ENCODE measurements around the gene SPACA5.
"Not testable (repeated sequence)": the region's sequence is repeated elsewhere in the genome, so short reads cannot be mapped to it uniquely, and the experiment has no call there.

SPACA5 gene

DNA sequence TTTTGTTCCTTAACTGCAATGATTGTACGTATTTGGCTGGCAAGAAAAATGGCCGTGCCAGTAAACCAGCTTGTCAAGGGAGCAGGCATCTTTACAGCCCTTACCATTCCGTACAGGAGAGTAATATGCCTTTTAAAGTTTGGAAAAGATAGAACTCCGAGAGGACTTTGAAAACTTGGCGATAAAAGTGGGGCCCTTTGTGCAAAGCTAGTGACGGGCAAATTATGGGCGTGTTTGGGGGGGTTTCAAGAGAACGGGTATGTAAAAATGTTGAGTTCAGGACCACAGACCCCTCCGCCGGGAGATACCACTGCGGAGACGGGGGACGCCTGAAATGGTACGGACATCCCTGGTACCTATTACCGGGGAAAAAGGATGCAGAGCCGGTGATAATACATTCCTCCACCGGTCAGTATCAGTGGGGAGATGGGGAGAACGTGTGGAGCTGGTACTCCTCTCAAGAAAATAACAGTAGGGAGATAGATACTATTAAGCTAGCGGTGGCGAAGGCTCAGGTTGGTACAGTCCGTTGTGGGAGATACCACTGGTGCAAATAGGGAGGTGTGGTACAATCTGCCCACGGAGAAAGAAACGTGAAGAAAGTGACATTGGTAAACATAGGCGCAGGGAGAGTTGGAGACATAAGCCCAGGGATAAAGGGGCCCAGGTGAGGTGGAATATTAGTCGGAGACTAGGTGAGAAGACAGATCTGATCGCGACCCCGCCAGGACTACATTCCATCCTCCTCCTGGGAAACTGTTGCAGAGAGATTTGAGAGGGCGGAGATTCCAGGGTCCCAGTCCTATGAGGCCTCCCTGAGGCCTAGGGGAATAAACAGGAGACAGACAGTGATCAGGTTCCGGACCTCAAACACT lies 14.5 kb downstream of the SPACA5 start:
- in situ Hi-C loops (cut with MboI; ENCODE audit: low sequenced_read_pairs): no loop called here

DNA sequence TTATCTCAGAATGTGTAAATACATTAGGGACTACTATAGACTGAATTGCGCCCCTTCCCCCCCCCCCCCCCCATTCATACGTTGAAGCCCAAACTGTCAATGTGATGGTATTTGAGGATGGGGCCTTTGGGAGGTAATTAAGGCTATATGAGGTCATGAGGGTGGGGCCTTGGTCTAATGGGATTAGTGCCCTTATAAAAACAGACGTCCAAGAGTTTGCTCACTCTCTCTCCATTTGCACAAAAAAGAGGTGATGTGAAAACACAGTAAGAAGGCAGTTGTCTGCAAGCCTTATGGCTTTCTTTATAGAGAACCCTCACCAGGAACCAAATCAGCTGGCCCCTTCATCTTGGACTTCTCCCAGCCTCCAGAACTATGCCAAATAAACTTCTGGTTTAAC lies 15.3 kb downstream of the SPACA5 start:
- in situ Hi-C loops (cut with MboI; ENCODE audit: low sequenced_read_pairs): no loop called here

DNA sequence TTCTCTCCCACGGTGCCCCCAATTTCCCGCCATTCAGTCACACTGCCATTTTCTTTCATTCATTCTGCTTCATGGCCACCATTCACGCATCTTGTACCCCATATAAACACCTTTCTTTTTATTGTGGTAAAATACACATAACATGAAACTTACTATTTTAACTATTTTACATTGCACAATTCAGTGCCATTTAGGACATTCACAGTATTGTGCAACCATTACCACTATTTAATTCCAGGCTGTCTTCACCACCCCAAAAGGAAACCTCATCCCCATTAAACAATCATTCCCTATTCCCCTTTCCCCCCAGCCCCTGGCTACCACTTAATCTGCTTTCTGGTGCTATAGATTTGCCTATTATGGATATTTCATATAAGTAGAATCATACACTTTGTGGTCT lies 15.9 kb downstream of the SPACA5 start:
- in situ Hi-C loops (cut with MboI; ENCODE audit: low sequenced_read_pairs): no loop called here

DNA sequence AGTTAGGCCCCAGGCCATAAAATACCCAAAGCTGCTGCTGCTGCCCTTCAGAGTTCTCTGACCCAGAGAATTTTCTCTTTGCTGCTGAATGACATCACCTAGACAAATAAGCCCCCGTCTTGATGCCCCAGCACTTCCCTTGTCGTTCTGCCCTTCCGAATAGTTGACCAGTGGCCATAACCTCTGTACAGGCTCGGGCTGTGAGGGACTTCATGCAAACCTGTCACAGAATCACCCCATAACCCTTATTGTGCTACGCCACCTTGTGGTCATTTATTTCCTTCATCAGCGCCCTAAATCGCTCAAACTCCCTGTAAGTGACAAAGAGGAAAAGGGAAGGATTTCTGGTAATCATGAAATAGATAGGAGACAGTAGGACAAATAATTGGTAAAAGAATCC lies 18.8 kb downstream of the SPACA5 start:
- in situ Hi-C loops (cut with MboI; ENCODE audit: low sequenced_read_pairs): no loop called here

DNA sequence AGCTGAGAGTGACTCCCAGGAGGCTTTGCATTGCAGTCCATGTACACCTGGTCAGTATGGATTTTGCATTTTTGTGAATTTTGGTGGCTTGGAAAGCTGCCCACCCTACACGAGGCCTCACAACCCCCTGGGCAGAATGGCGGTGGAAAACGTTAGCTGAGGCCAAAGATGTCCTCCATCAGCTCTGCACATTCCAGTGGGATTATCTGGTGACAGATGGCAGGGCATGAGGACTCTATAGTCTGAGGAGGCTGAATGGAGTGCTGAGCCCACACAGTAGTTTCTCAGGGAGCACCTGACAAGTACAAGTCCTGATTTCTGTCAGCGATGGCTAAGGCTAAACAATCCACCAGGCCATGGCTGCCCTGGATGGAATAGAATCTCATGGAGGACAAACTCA lies 20.8 kb downstream of the SPACA5 start:
- in situ Hi-C loops (cut with MboI; ENCODE audit: low sequenced_read_pairs): not testable (repeated sequence)

DNA sequence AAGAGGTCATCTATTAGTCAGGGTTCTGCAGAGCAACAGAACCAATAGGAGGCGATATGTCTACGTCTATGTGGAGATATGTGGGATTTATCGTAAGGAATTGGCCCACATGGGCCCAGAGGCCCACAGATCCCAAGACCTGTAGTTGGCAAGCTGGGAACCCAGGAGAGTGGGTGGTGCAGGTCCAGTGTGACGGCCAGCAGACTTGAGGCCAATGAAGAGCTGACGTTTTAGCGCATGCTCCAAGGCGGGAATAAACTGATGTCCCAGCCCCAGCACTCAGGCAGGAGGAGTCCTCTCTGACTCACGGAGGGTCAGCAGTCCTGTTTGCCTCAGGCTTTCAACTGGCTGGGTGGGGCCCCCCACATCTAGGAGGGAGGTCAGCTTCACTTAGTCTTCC lies 21.3 kb downstream of the SPACA5 start:
- in situ Hi-C loops (cut with MboI; ENCODE audit: low sequenced_read_pairs): no loop called here

DNA sequence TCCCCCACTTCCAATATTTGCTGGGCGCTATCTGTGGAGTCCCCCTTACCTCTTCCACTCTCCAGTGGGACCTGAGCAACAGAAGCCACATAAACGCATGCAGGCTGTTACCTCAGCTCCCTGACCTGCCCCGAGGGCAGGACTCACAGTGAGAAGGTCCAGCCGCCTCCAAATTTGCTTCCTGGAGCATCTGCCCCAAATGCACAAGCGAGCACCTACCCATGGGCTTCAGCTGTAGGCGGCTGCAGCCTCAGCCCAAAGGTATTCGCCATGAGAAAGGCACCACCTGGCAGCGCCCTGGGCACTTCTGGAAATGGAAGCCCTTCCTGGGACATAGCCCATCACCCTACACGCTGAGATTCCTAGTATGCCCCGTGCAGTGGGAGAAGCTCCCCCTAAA lies 23.4 kb downstream of the SPACA5 start:
- in situ Hi-C loops (cut with MboI; ENCODE audit: low sequenced_read_pairs): no loop called here

DNA sequence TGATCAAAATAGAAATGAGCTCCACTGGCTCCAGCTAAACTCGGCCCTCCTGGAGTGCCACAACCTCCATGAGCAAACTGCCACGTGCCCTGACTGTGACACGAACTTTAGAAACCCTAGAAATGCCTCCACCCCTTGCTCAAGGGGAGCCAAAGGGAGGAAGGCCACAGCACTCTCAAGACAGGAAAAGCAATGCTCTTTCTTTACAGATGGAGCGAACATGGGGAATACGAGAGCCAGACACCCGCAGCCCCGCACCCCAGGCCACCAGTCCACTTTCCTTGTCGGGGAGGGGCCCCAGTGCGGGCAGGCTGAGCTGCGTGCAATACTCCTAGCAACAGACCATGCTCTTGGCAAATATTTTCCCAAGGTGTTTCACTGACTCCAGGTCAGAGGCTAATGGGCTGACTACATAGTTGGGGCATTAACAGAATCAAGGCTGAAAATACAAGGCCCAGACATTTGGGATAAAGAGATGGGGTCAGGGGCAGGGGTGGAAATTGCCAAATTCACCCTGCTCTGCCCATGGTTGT lies 23.9 kb downstream of the SPACA5 start:
- in situ Hi-C loops (cut with MboI; ENCODE audit: low sequenced_read_pairs): not testable (repeated sequence)

DNA sequence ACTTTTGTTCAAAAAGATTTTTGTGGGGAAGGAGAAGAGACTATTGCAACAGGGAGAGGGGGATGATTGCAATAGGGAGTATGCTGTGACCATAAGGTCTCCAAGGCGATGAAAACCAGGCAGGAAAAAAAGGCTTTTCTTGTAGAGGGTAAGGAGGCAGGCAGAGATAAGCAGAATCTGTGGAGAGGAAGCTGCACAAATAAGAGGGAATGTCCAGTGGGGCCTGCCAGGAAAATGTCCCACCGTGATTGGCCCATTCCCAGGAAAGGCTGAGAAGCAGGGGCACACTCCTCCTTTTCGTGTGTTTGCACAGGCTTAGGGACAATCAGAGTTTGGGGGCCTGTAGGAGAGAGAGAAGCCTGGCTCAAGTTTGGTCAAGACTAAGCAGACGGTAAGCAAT lies 29.1 kb downstream of the SPACA5 start:
- in situ Hi-C loops (cut with MboI; ENCODE audit: low sequenced_read_pairs): no loop called here

DNA sequence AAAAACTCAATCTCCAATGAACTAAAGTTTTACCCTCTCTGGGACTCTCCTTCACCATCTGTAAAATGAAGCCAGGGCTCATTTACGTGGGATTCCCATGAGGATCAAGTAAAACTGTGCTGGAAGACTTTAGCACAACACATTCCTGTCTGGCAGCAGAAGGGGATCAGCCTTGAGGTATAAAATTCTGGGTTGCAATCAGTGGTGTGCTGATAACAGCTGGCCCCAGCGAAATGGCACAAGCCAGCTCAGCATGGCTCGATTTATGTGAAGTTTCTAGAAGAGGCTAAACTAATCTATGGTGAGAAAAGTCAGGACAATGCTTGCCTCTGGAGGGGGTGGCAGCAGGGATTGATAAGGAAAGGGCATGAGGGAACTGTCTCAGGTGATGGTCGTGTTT lies 36.3 kb downstream of the SPACA5 start:
- in situ Hi-C loops (cut with MboI; ENCODE audit: low sequenced_read_pairs): no loop called here

DNA sequence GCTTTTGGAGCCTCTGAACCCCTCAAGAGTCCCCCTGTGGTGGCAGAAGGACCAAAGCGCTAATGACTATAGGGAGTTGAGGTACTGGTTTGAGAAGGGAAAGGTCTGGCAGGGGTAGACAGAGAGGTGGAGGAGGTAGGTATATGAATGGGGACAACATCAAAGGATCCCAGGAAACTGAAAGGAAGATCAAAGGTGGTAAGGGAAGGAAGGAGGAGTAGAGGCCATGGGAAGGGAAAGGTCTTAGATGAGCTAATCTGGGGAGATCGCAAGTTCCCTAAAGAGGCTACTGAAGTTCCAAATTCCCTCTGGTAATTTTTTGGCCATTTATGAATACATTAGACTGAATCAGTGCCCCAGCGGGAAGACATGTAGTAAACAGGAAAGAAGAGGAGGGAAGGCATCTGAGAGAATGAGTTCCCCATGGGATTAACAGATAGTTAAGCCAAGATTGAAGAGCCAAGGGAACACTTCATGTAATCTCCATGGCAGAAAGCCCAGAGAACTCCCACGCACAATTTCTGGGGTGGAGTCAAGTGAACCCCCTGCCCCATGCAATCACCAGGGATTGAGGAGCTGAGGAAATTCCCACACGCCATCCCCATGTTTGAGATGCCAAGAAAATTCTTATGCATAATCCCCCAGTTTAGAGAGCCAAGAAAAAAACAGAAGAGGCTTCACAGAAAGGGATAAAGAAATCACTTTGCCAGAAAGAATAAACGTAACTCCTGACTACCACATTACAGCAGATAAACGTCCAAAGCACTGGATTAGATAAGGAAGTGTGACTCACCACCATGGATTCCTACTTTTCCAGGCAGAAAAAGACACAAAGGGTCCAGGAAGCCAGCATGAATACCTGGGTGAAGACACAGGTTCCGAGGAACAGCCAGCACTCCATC lies 38.9 kb downstream of the SPACA5 start:
- in situ Hi-C loops (cut with MboI; ENCODE audit: low sequenced_read_pairs): no loop called here

DNA sequence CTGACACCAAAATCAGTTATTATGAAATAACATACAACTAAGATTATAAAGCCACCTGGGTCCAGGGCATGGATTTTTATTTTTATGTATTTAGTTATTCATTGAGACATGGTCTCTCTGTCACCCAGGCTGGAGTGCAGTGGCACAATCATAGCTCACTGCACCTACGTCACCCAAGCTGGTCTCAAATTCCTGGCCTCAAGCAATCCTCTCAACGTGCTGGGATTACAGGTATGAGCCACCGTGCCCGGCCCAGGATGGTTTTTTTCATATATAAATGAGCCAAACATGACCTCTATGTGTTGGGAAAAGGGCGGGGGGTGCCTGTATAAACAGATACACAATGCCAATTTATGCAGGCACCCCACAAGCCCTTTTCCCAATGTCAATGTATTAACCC lies 40.1 kb downstream of the SPACA5 start:
- in situ Hi-C loops (cut with MboI; ENCODE audit: low sequenced_read_pairs): no loop called here

DNA sequence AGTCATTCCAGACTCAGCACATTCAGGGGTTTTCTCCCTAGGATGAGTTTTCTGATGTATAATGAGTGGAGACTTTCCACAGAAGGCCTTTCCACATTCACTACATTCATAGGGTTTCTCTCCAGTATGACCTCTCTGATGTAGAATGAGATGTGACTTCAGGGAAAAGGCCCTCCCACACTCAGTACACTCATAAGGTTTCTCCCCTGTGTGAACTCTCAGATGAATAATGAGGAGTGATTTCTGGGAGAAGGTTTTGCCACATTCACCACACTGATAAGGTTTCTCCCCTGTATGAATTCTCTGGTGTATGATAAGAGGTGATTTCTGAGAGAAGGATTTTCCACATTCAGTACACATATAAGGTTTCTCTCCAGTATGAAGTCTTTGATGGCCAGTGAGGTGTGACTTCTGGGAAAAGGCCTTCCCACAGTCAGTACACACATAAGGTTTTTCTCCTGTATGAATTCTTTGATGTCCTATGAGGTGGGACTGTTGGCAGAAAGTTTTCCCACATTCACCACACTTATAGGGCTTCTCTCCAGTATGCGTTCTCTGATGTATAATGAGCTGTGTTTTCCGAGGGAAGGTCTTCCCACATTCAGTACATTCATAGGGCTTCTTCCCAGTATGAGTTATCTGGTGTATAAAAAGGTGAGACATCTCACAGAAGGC lies 52.0 kb downstream of the SPACA5 start:
- in situ Hi-C loops (cut with MboI; ENCODE audit: low sequenced_read_pairs): no loop called here

DNA sequence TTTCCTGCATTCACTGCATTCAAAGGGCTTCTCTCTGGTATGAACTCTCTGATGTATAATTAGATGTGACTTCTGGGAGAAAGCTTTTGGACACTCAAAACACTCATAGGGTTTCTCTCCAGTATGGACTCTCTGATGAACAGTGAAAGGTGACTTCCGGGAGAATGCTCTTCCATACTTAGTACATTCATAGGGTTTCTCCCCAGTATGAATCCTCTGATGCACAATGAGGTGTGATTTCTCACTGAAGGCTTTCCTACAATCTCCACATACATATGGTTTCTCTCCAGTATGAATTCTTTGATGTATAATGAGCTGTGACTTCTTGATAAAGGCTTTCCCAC lies 52.5 kb downstream of the SPACA5 start:
- in situ Hi-C loops (cut with MboI; ENCODE audit: low sequenced_read_pairs): no loop called here

Measured in HL-60/S4 treated with phorbol 12-myristate 13-acetate at 8.2 ng/mL for 4 days and 3 days (cell line).